Measurements from ENCODE around the gene VAT1L.

DNA sequence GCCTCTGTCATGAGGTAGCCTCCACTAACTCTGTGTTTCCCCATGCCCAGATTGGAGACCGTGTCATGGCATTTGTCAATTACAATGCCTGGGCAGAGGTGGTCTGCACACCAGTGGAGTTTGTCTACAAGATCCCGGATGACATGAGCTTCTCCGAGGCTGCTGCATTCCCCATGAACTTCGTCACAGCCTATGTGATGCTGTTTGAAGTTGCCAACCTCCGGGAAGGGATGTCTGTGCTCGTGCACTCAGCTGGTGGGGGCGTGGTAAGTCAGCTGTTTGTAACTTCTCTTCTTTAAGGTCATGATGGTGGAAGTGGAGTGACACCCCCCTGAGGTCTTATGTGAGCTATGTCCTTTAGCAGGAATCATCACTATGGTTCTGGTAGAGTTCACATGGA is 36.8 kb downstream of the VAT1L start:
- TF ChIP-seq, protein P1, sequence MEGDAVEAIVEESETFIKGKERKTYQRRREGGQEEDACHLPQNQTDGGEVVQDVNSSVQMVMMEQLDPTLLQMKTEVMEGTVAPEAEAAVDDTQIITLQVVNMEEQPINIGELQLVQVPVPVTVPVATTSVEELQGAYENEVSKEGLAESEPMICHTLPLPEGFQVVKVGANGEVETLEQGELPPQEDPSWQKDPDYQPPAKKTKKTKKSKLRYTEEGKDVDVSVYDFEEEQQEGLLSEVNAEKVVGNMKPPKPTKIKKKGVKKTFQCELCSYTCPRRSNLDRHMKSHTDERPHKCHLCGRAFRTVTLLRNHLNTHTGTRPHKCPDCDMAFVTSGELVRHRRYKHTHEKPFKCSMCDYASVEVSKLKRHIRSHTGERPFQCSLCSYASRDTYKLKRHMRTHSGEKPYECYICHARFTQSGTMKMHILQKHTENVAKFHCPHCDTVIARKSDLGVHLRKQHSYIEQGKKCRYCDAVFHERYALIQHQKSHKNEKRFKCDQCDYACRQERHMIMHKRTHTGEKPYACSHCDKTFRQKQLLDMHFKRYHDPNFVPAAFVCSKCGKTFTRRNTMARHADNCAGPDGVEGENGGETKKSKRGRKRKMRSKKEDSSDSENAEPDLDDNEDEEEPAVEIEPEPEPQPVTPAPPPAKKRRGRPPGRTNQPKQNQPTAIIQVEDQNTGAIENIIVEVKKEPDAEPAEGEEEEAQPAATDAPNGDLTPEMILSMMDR (IDR thresholded peaks at IDR 0.05) = no peak
- no peak for TF ChIP-seq POLR2AphosphoS5 (IDR thresholded peaks at IDR 0.05)
